ENCODE measurements around the gene PAEP.

PAEP gene

DNA sequence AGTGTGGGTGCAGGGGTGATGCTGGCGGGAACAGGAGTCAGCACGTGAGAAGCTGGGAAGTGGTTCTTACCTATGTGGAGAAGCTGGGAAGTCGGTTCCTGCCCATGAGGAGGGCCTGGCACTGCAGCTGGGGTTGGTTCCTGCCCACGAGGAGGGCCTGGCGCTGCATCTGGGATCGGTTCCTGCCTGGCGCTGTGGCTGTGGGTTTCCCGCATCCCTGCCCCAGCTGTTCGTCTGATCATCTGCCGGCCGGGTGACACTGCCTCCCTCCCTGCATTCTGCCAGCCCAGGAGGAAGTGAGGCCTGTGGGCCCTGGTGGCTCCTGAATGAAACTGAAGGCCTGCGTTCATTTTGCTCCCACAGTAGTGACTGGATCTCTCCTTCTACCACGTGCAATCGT lies 10.5 kb upstream of the PAEP start:
- DNase-seq = no peak

GRCh38 chr9:135551456-135551855 lies 10.1 kb upstream of the PAEP start:
- DNase-seq = no peak

GRCh38 chr9:135552021-135552697 lies 9.4 kb upstream of the PAEP start:
- no peak for DNase-seq

DNA sequence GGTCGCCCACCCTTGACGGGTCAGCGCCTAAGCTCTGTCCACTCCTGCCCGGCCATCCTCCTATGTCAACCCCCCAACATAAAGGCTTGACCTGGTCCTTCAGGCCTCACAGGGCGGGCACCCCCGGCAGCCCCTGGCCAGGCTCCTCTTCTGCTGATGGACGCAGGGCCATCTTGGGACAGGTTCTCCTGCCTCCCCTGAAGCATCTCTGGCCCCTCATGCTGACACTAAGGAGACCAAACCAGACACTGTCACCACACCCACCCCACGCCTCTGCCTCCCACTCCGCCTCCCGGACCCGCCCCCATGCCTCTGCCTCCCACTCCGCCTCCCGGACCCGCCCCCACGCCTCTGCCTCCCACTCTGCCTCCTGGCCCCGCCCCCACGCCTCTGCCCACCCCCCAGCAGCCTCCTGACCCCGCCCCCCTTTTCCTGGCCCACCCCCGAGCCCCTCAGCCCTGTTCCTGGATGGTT lies 8.8 kb upstream of the PAEP start:
- DNase-seq = no peak

DNA sequence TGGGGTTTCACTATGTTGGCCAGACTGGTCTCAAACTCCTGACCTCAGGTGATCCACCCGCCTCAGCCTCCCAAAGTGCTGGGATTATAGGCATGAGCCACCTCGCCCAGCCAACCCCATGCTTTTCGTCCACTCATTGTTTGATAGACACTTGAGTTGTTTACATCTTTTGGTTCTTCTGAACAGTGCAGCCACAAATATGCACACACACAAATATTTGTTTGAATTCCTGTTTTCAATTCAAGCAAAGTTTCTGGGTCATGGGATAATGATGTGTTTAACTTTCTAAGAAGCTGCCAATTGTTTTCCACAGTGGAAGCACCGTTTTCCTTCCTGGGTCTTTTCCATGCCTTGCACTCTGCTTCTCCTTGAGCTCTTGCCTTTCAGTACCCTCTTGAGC lies 6.8 kb upstream of the PAEP start:
- DNase-seq = no peak

- no peak for DNase-seq
Observed at GRCh38 chr9:135555203-135555602, 6.4 kb upstream of the PAEP start.

- DNase-seq = no peak
Observed at GRCh38 chr9:135555910-135556309, 5.6 kb upstream of the PAEP start.

DNA sequence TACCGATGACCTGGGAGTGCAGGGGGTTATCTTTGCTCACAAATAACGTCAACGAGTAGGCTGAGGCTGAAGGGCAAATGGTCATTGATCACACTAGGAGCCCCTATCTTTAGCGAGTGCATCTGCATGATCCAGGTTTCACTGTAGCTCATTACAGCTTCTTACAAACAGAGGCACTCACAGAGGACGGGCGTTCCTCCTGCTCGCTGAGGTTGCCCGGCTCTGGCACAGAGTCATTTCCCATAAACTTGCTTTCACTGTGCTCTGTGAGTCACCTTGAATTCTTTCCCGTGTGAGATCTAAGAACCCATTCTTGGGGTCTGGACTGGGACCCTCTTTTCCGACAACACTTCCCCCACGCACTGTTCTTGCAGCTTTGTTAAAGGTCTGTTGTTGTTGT lies 1.9 kb upstream of the PAEP start:
- no peak for DNase-seq

DNA sequence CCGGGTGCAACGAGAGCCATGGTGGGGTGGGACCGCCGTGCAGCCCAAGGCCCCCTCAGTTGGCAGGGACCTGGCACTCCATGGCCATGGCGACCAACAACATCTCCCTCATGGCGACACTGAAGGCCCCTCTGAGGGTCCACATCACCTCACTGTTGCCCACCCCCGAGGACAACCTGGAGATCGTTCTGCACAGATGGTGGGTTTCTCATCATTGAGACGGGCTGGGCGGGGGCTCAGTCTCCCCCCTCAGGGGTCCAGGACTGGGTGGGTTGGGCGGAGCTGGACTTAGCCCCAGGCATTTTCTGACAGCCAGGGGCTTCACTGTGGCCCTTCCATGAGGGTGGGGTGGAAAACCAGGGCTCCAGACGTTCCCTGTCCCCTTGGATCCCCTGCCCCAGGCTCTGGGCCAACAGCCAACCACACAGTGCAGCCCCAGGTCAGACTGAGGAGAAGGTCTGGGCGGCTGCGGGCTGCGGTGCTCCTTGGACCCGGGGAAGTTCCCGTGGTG lies 734 bp downstream of the PAEP start:
- DNase-seq = no peak

DNA sequence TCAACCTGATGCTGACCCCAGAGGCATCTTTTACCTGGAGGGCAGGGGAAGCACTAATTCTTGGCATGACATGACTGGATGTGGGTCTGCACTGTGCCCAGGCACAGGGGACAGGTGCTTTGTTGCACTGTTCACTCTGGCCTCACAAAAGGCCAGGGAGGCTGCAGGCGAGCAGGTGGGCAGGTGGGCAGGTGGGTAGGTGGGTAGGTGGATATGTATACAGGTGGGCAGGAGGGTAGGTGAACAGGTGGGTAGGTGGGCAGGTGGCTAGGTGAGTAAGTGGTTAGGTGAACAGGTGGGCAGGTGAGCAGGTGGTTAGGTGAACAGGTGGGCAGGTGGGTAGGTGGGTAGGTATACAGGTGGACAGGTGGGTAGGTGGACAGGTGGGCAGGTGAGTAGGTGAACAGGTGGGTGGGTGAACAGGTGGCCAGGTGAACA lies 1.5 kb downstream of the PAEP start:
- DNase-seq = no peak

DNA sequence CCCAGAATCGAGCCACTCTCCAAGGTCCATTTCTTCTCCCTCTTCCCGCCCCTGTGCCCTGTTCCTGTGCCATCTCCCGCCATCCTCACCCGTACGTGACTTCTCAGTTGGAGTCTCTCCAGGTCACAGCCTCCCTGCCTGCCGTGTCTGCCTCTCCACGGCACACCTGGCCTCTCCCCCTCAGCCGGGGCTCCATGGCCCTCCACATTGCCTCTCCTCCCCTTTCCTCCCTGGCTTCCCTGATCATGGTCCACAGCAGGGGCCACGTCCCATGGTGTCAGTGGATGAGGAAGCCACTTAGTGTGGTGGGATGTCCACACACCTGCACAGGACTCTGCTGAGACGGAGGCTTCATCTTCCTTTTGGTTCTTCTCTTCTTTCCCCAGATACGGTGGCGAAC lies 2.3 kb downstream of the PAEP start:
- no peak for DNase-seq

- DNase-seq = no peak
Observed at GRCh38 chr9:135565141-135565628, 3.6 kb downstream of the PAEP start.

DNA sequence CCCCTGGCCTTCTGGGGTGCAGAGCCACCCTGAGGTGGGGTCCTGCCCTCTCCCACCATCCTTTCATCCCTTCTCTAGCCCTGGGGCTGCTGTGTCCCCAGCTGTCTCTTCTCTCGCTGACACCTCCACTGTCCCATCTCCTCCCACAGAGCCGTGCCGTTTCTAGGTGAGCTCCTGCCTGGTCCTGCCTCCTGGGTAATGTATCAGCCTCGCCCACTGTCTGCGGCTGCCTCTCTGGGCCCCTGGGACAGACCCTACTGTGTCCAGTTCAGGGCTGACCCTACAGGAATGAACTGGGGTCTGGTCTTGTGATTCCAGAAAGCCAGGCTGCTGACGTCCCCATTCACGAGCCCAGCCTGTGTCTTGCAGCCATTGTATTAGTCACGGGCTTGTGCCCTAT lies 4.1 kb downstream of the PAEP start:
- no peak for DNase-seq

- no peak for DNase-seq
Observed at GRCh38 chr9:135566552-135566951, 5.0 kb downstream of the PAEP start.

DNA sequence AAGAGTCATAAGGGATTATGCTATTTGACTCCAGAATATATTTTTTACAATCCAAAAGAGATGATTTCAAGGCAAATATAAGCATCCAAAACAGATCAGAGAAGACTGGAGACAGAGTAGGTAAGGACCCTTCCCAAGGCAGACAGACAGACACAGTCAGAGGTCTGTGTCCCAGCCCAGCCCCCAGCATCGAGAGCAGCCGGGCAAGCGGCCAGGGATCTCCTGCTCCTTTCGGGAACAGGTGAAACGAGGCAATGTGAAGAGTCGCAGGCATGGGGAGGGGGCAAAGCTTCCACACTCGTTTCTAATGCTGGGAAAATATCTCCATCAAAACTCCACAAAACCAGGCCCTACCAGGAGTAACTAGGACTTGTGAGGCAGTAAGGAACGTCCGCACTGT lies 5.8 kb downstream of the PAEP start:
- DNase-seq = no peak

DNA sequence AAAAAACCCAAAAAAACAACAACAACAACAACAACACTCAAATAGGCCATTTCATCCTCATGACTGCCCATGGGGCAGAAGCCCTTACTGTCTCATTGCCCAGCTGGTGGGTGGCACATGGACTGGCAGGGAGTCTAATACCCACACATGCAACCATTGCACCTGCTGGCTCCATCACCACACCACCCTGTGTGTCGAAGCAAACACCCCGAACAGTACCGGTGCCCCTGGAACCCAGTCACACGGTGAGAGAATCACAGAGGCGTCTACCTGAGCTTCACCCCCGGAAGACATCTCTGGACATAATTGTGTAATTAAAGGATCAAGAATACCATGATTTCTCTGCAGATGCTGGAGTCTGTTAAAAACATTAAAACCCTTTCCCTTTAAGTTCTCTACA lies 6.5 kb downstream of the PAEP start:
- DNase-seq = no peak

- no peak for DNase-seq
Observed at GRCh38 chr9:135570456-135570855, 8.9 kb downstream of the PAEP start.

DNA sequence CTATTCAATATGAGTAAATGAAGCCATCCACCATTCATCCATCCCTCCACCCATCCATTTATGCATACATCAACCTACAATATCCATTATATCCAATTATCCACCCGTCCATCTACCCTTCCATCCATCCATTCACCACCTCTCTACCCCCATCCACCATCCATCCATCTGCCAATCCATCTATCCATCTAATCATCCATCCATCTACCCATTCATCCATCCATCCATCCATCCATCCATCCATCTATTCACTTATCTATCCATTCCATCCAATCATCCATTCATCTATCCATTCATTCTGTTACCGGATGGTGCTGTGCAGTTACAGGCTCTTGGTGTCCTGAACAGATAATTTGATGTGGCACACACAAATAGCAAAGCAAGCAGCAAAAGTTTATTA lies 10.7 kb downstream of the PAEP start:
- no peak for DNase-seq

GRCh38 chr9:135573124-135573523 lies 11.6 kb downstream of the PAEP start:
- no peak for DNase-seq

DNA sequence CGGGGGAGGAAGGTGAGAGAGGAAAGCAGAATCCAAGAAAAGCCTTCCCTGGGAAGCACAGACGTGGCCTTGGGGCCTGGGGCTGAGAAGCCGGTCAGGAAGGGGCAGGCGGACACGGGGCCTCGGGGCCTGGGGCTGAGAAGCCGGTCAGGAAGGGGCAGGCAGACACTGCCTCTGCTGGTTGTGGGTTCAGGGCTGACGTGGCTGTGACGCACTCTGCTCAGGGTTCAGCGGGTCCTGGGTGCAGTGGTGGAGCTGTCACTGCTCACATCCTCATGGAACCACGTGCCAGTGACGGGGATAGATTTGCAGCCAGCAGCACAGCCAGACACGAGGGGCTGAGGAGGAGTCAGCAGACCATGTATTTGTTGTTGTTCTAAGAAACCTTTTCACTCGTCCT lies 12.8 kb downstream of the PAEP start:
- no peak for DNase-seq

- no peak for DNase-seq
Observed at GRCh38 chr9:135574943-135575342, 13.4 kb downstream of the PAEP start.

- no peak for DNase-seq
Observed at GRCh38 chr9:135575995-135576631, 14.6 kb downstream of the PAEP start.

GRCh38 chr9:135577256-135577655 lies 15.7 kb downstream of the PAEP start:
- no peak for DNase-seq

DNA sequence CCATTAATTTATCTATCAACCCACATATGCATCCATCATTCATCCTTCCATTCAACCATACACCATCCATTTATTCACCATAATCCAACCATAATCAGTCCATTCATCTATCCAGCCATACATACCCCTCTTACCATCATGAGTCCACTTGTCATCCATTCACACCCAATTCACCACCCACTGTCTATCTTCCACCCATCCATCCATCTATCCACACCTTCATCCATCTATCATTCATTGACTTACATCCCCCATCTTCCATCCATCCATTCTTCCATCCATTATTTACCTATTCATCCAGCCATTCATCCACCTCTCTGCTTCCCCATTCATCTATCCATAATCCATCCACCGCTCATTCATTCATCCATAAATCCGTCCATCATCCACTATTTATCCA lies 17.8 kb downstream of the PAEP start:
- no peak for DNase-seq
